ENCODE results near the gene LMF2. TPM values are rescaled to one million over a fixed set of nuclear protein-coding genes. Genes with fewer than 3 reads are reported as not detected.

The LMF2 gene
- total and polyA plus RNA-seq, 2 of the 8 experiments (the other 6 are each of a cell fraction or from before 2014, with no cell fraction given): 34.3 to 62.9 TPM

DNA sequence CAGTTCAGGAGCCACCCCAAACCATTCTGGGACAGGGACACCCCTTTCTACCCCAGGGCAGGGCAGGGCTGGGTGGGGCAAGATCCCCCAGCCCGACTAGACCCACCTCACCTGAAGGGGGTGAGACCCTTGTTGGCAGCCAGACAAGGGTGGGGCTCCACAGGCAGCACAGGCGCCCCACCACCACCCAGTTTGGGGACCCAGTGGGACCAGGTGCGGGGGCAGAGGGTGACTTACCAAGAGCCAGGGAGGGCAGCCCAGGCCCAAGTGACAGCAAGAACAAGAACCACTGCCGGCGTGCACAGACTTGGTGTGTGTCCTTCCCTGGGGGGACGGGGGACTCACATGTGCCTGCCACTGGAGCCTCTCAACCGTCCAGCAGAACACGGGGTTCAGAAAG lies 23.9 kb downstream of the LMF2 start:
- no peak overlapping the region for H3K4me2 ChIP-seq (ENCODE audit: insufficient read depth in 1 of 2, low read depth in 2 of 2, low read length in 2 of 2)
- no peak overlapping the region for H3K56ac ChIP-seq (replicated peaks; ENCODE audit: insufficient read length, low read depth, low read length)
- no peak for TF ChIP-seq KDM4A (IDR thresholded peaks at IDR 0.05; ENCODE audit: low read depth, low read length, severe bottlenecking)
- no peak for TF ChIP-seq FOSL1 (IDR thresholded peaks at IDR 0.05; ENCODE audit: insufficient read depth, low read depth, low read length)
- TF ChIP-seq JUND (IDR thresholded peaks at IDR 0.05; ENCODE audit: low read length): no peak
- no peak for TF ChIP-seq POLR2AphosphoS5 (IDR thresholded peaks at IDR 0.05; ENCODE audit: low read depth, low read length)
- no peak for TF ChIP-seq TAF7 (optimal IDR thresholded peaks at IDR 0.05; ENCODE audit: borderline replicate concordance, low read depth, low read length)
- TF ChIP-seq CTBP2 (IDR thresholded peaks at IDR 0.05; ENCODE audit: borderline replicate concordance, insufficient read depth, insufficient read length, low read length): no peak
- TF ChIP-seq, protein P1, sequence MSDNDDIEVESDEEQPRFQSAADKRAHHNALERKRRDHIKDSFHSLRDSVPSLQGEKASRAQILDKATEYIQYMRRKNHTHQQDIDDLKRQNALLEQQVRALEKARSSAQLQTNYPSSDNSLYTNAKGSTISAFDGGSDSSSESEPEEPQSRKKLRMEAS (IDR thresholded peaks at IDR 0.05): no peak
- TF ChIP-seq KDM1A (IDR thresholded peaks at IDR 0.05; ENCODE audit: borderline replicate concordance, low read length): no peak
- TF ChIP-seq GABPA (IDR thresholded peaks at IDR 0.05; ENCODE audit: borderline replicate concordance, insufficient read depth, low read length): no peak

More for the DNA sequence above, 23.9 kb downstream of the LMF2 start:
- 94% methylated on average over 8 of the region's 8 CpGs; no CpG with 5 or more reads in 1 of the 2 experiments for WGBS, 2 experiments (ENCODE audit: extremely low coverage in 1 of 2, insufficient coverage in 1 of 2, insufficient read length in 1 of 2, insufficient replicate concordance in 2 of 2, low coverage in 1 of 2, low lambda C conversion rate in 2 of 2, missing lambda C conversion rate in 1 of 2)
- no peak overlapping the region for H3K18ac ChIP-seq (ENCODE audit: extremely low read depth, low read length)
- no peaks in the 10 kb centered on the region for H3K79me2 ChIP-seq (ENCODE audit: control insufficient read depth in 1 of 2, insufficient read depth in 2 of 2, low read length in 2 of 2)
- H3K4me3 ChIP-seq (ENCODE audit: extremely low read depth in 1 of 4, insufficient read depth in 2 of 4, low read depth in 3 of 4, low read length in 4 of 4): no peak overlapping the region
- no peak overlapping the region for H2AK5ac ChIP-seq (ENCODE audit: low read depth, low read length)
- H3K4ac ChIP-seq (replicated peaks; ENCODE audit: insufficient read length, low read depth, low read length): no peak overlapping the region
- no peak overlapping the region for H2BK15ac ChIP-seq (ENCODE audit: low read length)
- CTCF ChIA-PET (ENCODE audit: partially characterized antibody): interaction anchor here (1.1 to 5.6 kb wide), 4 partner anchors 10 to 80 kb away, joined by 4 to 54 read pairs (median 4); partner anchors contain the start of gene SCO2
- H2AFZ ChIP-seq (ENCODE audit: low read length): no peak overlapping the region
- no peak overlapping the region for H4K91ac ChIP-seq (replicated peaks; ENCODE audit: insufficient read length, low read length)
- no peaks in the 10 kb centered on the region for H3K79me1 ChIP-seq (ENCODE audit: low read depth, low read length)
- H2BK20ac ChIP-seq (ENCODE audit: low read length): no peak overlapping the region
- H3K23me2 ChIP-seq (ENCODE audit: low read depth, low read length): peaks cover 4% of the 10 kb centered on the region; the same call in 1 of the 2 replicates
- H2BK120ac ChIP-seq (replicated peaks; ENCODE audit: low read depth, low read length): no peak overlapping the region
- H3K27ac ChIP-seq (ENCODE audit: low read depth, low read length): no peak overlapping the region
- no peak overlapping the region for H4K5ac ChIP-seq (ENCODE audit: insufficient read length, low read depth, low read length)
- no peak overlapping the region for H4K8ac ChIP-seq (ENCODE audit: extremely low read depth, insufficient read depth, low read length)
- peaks cover 1 to 20% (median 13%) of the 10 kb centered on the region in 4 experiments; a peak in 6 of 7 replicates for H3K27me3 ChIP-seq (replicated peaks in 1 of 4; ENCODE audit: control insufficient read depth in 3 of 4, extremely low read depth in 1 of 4, insufficient read depth in 3 of 4, low read length in 3 of 4)
- H3K4me1 ChIP-seq (replicated peaks in 1 of 4; ENCODE audit: control insufficient read depth in 3 of 4, insufficient read depth in 4 of 4, low read length in 3 of 4): peaks cover 0 to 5% (median 0%) of the 10 kb centered on the region in 4 experiments; a peak in 4 of 7 replicates
- POLR2A ChIA-PET (ENCODE audit: partially characterized antibody): interaction anchor here (0.9 to 4.8 kb wide), 14 partner anchors 10 to 55 kb away, joined by 3 to 21 read pairs (median 6); partner anchors contain the start of genes LMF2 and NCAPH2
- FAIRE-seq (no peak), DNase-seq (ENCODE audit: low read depth in 1 of 2, low spot score in 2 of 2) (no peak)
- peaks cover 0 to 3% of the 10 kb centered on the region in 2 experiments for H4K20me1 ChIP-seq (replicated peaks in 1 of 2; ENCODE audit: control insufficient read depth in 1 of 2, insufficient read depth in 2 of 2, low read length in 2 of 2)
- no peak overlapping the region for H3K23ac ChIP-seq (ENCODE audit: insufficient read length)
- no peak overlapping the region for H2BK12ac ChIP-seq (ENCODE audit: low read depth, low read length)
- no peak overlapping the region for H3K9ac ChIP-seq (replicated peaks in 1 of 4; ENCODE audit: extremely low read depth in 1 of 4, low read depth in 3 of 4, low read length in 3 of 4)
- no peaks in the 10 kb centered on the region for H3K9me3 ChIP-seq (ENCODE audit: insufficient read depth in 2 of 2, low read depth in 1 of 2, low read length in 1 of 2)
- no peak overlapping the region for H2BK5ac ChIP-seq (ENCODE audit: low read depth, low read length)
- H3K14ac ChIP-seq (ENCODE audit: insufficient read length): no peak overlapping the region
- H3K36me3 ChIP-seq (ENCODE audit: control insufficient read depth in 2 of 4, insufficient read depth in 4 of 4, low read length in 3 of 4): 0 out of 8 replicates have a peak, but pooled peaks cover 0 to 2% (median 0%) of the 10 kb centered on the region in 4 experiments

All from H1 (cell line).